ENCODE measurements around the gene LZTS2. TPM values are rescaled to one million over a fixed set of nuclear protein-coding genes. Genes with fewer than 3 reads are reported as not detected.

LZTS2 gene
- total RNA-seq, 1 donor from 2014 or later: 72.9 TPM

DNA sequence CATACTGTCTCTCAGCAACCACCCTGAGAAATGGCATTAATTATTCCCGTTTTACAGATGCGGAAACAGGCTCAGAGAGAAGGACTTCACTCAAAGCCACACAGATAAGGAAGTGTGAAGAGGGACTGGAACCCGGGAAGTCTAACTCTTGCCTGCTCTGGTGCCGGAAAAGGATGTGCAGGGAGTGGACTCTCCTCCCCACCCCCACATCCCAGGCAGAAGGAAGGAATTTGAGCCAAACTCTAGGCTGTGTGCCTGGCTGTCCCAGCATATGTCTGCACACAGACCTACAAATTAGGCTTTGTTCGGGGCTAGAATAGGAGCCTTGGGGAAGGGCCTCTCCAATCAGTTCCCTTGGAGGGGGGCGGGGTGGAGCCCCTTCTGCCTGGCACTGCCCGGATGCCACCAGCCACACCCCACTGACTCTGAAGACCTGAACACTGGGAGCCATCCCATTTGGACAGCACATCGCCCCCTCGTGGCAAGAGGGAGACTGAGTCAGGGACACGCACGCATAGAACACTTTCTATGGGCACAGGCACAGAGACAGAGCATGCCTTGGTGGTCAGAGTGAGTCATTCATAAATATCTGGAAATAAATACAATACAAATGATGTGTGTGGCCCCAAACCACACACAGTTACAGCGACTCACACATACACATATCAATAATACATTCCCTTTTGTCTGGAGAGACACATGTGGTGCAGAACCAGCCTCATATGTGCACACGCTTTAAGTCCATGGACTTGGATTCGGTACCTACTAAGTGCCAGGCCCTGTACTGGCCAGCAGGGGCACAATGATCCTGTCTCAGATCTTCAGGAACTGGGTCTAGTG is 13.1 kb downstream of the LZTS2 start:
- DNase-seq (ENCODE audit: low read depth): peak; percentile 89

DNA sequence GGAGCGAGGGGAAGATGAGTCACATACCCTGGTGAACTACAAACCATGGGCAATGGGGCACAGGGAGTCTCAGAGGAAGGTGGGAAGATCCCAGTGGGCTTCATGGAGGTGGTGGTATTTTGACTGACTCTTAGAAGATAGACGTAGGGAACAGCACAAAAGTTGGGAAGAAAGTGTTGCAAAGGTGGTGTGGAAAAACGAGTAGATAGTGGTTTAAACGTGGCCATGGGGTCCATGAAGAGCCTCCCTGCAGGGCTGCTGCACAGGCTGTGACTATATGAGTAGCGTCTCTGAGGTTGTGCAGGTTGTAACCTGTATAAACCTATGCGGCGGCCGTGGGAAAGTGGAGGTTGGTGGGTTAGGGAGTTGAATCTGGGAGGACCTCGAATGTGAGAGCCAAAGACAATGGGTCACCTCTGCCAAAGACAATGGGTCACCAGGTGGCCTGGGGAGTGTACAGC is 13.8 kb downstream of the LZTS2 start:
- no peak for DNase-seq (ENCODE audit: low read depth)

DNA sequence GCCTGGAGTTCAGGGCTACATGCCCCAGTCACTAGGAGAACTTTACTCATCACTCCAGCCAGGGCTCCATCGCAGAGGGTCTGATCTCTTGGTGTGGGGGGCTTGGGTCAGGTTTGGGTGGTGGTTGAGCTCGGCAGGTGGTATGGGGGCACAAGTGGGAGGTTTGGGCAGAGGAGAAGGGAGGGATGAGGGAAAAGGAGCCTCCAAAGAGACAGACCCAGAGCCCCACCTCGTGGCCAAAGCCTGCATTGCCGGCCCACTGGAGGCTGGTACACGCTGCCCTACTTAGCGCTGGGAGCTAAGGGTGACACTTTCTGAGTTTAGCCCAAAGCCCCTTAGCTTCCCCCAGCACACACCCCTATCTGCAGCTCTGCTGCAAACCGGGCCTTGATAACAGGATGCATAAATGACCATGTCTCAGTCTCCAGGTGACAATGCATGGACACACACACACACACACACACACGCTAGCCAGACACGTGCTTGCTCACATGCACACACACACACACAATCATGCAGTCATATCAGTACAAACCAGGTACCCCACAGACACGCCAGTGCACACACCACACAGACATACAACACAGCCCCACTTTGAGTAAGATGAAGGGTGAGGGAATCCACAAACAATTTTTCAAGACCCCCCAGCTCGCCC is 14.7 kb downstream of the LZTS2 start:
- peak; percentile 26 for DNase-seq (ENCODE audit: low read depth)

DNA sequence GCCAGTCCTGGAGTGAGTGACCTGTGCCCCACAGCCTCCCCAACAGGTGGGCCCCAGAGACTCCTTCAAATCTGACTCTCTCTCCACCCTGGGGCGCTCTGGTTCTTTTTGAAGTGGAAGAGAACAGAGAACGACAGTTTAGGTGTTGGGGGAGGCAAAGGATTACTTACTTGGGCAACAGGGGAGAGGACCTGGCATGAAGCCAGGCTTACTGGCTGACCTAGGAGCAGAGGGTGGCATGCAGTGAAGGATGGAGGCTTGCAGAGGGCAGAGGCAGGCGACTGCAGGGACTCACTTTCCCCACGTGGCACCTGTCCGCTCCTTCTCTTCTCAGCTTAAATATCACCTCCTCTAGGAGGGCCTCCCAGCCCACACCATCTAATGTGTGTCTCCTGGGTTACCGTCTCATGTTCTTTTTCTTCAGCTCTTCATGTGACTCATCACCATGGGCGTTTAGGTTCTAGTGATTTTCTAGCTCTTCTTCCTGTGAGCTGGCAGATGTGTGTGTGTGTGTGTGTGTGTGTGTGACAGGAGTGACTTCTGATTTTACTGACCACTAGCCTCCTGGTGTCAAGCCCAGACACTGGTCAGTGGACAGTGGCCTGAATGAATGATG is 15.5 kb downstream of the LZTS2 start:
- peak; percentile 87 for DNase-seq (ENCODE audit: low read depth)

DNA sequence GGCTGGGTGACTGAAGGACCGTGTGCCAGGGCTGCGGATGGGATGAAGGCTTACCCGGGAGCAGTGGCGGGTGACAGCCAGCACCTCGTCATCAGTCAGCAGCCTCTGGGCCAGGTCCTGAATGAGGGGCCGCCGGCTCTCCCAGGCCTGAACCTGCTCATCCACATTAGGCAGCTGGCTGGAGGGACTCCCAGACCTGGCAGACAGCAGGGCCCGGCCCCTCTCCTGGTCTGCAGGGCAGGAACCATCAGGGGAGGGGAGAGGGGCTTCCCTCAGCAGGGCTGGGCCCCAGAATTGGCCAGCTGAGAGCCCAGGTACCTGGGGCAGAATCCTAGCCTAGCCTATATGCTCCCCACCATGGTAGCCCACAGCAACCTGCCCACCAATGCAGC is 16.0 kb downstream of the LZTS2 start:
- no peak for DNase-seq (ENCODE audit: low read depth)

DNA sequence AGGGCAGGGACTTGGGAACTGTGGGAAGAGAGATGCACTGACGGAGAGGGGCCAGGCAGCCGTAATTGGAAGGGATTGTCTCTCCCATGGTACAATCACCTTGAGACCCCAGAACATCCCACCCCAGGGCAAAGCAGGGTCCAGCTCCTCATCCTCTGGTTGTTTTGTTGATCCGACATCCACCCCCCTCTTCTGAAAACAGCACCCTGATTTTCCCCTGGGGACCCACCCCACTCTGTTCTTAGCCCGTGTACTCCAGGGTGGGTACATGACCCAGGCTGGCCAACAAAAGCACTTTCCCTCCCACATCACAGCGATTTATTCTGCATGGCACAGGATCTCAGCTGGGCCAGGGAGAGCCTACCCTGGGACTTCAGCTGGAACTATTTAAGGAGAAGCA is 17.2 kb downstream of the LZTS2 start:
- DNase-seq (ENCODE audit: low read depth): no peak

DNA sequence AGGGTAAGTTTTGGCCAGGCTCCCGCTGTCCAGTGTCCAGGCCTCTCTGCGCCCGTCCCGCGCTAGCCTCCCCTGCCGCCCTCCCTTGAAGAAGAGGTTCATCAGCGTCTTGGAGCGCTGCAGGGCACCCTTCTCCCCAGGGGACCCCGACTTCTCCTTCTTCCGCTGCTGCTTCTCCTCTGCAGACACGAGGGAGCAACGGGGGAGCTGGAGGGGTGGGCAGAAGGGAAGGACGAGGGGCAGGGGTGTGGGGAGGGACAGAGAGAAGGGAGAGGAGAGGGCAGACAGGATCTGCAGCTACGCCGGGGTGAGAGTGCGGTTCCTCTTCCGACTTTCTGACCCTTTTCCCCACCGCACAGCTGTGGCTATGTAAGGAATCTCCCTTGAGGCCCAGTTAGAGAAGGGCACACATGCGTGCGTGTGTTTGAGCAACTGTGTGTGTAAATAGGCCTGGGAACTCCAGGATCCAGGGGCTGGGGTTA is 18.6 kb downstream of the LZTS2 start:
- DNase-seq (ENCODE audit: low read depth): no peak

DNA sequence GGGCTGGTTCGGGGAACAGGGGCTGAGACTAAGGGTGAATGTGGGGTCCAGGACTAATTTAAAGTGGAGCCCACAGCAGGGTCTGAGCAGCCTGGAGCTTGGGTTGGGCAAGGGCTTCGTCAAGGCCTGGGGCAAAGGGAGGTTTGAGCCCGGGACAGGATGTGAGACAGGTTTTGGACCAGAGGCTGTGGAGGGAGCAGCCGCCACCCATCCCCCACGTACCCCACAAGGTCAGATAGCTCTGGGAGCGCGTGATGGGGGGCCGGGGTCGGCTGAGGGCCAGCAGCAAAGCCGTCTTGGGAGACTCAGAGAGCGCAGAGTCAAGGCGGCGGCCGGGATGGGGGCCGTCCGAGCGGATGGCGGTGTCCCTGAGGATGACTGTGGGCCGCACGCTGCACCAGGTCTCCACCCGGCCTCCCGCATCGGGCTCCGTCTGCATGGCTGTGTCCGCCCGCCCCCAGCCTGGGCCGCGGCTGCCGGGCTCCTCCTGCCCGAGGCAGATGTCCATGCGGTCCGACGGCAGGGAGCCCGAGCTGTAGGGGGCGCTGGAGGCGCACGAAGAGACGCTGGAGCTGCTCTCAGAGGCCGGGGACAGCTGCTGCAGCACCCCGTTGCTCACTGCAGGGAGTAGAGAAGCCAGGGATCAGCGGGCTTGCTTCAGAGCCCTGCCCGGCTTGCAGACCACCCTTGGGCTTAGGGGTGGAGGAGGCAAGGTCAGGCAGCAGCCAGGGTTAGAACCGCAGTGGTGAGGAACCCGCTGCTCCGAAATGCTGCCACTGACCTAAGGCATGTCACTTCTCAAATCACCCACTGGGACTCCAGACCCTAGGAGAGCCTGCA is 19.2 kb downstream of the LZTS2 start:
- DNase-seq (ENCODE audit: low read depth): peak; percentile 42

DNA sequence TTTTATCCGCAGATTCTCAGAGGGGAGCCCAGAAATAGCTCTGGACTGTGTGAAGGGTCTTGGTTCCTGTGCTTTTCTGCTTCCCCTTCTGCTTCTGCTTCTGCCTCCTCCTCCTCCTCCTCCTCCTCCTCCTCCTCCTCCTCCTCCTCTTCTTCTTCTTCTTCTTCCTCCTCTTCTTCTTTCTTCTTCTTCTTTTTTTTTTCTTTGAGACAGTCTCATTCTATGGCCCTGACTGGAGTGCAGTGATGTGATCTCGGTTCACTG is 19.8 kb downstream of the LZTS2 start:
- DNase-seq (ENCODE audit: low read depth): no peak

DNA sequence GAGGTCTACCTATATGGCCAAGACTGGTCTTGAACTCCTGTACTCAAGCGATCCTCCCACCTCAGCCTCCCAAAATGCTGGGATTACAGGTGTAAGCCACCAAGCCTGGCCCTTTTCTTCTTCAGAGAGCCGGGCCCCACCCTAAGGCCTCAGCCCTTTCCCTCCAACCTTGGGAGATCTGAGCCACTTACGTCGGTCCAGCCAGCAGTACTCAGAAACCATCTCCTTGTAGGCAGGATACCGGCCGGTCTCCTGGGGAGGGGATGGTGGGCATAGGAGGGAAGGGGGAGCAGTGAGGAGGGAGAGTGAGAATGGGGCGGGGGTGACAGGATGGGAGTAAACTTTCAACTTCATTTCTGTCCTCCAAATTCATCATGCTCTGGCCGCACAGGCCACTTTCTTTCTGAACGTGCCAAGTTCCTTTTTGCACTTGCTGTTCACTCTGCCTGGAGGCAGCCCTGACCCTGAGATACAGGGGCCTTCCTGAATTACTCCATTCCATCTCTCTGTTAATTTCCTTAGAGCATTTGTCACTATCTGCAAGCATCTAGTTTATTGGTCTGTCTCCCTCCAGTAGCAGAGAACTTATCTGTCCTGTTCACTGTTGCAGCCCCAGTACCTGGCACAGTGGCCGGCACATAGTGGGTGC is 20.9 kb downstream of the LZTS2 start:
- no peak for DNase-seq (ENCODE audit: low read depth)

DNA sequence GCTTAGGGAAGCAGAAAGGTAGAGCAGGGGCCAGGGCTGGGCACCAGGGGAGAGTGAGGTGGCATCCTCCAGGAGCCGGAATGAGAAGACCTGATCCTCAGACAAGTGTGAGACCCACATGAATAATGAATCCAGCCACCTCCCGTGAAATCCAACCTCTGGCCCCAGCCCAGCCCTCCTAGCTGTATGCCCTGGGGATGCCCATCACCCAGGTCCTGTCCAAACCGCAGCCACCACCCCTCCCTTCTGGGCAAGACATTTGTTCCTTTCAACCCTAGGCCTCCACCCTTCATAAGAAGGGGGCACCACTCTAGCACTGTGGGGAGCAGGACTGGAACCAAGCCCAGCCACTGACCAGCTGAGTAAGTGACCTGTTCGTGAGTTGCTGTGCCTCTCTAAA is 21.6 kb downstream of the LZTS2 start:
- DNase-seq (ENCODE audit: low read depth): no peak

DNA sequence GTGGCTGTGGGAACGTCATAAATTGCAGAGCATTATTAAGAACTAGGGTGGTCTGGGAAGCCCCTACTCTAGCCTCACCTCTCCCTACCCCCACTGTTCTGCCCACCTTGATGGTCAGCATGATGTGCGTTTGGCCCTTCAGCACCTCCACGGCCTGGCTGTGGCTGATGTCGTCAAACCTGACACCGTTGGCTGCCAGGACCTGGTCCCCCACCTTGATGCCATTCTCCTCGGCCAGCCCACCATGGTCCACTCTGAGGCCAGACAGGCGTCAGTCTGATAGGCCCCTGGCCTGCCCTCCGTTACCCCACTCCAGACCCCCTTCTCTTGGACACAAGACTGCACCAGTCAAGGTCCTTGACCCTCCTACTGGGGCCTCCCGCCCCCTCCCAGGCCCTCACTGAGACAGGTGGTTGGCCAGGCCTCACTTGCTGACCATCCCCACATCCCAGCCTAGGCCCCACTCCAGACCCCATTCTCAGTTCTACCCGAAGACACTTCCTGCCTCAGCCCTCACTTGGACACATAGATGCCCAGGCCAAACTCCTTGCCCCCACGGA is 22.2 kb downstream of the LZTS2 start:
- DNase-seq (ENCODE audit: low read depth): no peak

DNA sequence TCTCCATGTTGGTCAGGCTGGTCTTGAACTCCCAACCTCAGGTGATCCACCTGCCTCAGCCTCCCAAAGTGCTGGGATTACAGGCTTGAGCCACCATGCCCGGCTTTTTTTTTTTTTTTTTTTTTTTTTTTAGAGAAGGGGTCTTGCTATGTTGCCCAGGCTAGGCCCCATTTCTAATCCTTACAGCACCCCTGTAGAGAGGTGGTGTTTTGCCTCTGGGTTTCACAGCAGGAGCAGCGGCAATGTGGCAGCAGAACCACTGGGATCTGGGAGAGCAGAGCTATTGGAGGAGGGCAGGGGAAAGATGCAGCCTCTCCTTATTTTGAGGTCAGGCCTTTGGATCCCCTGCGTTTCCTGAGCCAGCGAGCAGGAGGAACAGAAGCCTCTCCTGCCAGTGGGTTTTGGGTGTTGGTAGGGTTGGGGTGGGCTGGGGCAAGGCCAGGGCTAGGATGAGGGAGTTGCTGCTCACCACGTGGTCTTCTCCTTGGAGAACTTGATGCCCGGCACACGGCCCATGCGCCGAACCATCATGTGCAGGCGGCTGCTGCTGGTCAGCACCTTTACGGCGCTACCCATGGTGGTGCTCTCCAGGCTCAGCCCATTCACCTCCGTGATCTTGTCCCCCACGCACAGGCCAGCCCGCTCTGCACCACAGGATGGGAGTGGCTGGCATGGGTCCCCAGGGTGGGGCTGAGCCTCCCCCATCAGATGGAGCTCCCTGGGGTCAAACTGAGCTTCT is 23.5 kb downstream of the LZTS2 start:
- DNase-seq (ENCODE audit: low read depth): no peak

DNA sequence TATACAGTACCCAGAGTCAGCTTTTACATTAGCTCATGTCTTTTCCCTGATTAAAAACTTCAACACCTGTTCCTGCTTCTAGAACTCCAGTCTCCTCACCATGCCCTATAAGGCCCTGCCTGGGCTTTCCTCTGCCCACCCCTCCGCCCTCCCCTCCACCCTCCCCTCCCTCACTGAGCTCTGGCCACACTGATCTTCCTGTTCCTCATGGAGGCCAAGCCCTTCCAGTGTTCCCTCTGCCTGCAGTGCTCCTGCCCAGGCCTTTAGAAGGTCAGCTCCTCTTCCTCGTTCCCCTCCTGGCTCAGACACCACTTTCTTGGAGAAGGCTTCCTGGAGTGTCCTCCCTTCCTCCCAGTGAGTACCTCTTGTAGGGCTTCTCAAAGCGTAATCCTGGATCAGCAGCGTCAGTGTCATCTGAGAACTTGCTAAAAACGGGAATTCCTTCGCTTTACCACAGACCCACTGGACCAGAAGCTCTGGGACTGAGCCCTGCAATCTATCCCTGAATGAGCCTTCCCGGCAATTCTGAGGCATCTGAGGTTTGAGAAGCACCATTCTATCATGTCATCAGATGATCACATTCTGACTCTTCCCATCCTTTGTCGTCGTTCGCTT is 27.6 kb downstream of the LZTS2 start:
- no peak for DNase-seq (ENCODE audit: low read depth)

DNA sequence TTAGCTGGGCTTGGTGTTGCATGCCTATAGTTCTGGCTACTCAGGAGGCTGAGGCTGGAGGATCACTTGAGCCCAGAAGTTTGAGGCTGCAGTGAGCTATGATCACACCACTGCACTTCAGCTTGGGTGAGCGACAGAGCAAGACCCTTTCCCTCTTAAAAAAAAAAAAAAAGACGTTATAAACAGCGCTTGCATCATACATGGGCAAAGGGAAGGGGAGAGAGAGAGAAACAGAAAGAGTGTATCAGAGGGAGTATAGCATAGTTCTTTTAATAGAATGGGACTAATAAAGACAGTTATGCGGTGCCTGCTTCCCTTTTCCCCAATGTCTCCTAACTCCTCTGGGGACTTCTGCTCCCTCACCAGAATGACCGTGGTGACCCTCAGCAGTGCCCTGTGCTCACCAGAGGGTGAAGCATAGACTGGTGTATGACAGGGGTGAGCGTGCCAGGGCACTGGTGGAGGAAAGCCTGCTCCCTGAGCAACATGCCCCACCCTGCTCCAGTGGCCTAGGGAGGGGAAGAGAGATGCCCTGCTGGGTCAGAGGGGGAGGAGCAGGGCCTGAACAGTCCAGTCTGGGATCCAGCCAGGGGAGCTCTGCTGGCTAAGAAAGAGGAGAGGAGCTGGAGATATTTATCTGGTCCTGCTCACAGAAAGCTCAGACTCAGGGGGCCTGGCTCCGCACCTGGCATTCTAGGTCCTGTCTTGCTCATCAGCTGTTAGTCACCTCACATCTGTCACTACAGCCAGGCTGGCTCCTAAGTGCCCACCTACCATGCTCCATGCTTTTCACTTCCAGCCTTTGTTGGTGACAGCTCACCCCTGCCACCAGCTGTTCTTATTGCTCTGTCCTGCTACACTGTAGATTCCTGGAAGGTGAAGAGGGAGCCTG is 29.1 kb downstream of the LZTS2 start:
- DNase-seq (ENCODE audit: low read depth): peak; percentile 29

DNA sequence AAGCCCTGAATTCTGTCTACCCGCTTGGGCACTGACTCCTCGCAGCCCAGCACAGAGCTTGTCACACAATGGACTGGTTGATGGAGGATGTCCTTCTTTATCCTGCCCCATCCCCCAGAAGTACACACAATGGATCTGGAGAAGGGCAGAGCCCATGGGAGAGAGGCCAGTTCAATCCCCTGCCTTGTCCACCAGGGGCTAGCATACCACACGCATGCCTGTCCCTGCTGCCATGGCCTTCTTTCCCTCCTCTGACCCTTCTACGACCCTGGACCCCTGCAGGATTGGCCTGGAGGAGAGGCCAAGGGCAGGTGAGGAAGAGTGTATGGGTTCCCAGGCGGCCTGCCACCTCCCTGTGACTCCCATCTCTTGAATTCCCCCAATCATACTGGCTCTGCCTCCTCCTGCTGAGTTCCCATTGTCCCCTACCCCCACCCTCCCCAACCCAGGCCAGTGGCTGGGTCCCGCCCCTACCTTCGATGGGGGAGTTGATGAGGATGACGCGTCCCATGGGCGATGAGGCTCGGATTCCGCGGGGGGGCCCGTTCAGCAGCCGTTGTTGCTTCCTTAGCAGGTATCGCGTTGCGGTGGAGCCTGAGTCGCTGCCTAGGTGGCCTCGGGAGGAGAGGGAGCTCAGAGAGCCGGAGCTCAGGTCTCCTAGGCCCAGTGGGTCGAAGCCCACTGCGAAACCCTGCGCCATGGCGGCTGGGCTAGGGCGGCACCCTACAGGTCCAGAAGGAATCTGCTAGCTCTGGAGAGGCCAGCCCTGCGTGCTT is 30.1 kb downstream of the LZTS2 start:
- no peak for DNase-seq (ENCODE audit: low read depth)

DNA sequence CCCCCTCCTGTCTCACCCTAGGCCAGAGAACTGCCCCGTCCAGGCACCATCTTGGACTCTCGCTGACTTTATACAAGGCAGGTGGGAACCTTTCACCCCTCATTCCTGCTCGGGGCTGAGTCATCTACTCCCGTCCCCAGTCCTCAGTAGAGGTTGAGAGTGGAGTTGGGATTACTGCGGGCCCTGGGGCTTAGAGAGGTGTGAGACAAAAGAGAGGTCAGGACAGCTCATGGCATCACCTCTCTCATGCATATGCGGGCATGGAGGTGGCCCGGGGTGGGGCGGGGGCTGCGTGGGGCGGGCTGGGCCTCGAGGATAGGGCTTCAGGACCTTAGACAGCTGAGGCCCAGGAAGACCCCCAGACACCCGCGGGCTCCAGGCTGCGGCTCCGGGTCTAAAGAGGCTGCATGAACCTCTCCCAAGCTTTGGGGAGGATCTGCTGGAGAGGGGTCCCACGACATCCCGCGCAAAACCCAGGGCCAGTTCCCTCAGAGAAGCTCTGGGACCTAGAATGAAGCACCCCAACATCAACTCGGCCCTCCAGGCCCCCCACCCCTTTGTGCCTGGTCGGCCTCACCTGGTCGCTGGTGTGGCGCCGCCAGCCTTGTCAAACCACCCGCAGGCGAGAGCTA is 31.0 kb downstream of the LZTS2 start:
- peak; percentile 43 for DNase-seq (ENCODE audit: low read depth)

All from renal cortical epithelial cell (primary cell).